GM06990 (cell line): ENCODE results near the gene SLC16A2.

Source experiments
- DNase-seq: peaks from one replicate; pipeline ENCODE4 v3.0.0-alpha.2; 2011; ENCODE audit not compliant: insufficient read length; ENCODE audit errors: extremely low read depth
- H3K27me3 ChIP-seq: replicated peaks from 2 replicates; pipeline ENCODE4 v1.6.0; 2011; ENCODE audit warnings: low read length; ENCODE audit not compliant: control insufficient read depth, insufficient read depth
- H3K36me3 ChIP-seq: 2 replicates; pipeline ENCODE4 v1.5.1; 2011; ENCODE audit warnings: low read length; ENCODE audit not compliant: control insufficient read depth, insufficient read depth
- H3K4me3 ChIP-seq: replicated peaks from 2 replicates; pipeline ENCODE4 v1.5.1; 2011; ENCODE audit warnings: low read depth, mild to moderate bottlenecking, control low read depth, low read length
- CTCF ChIP-seq: IDR thresholded peaks from 2 replicates; pipeline ENCODE4 v1.5.1; 2011; ENCODE audit warnings: low read length, control low read depth, mild to moderate bottlenecking, inconsistent platforms; ENCODE audit not compliant: insufficient read depth, poor library complexity, severe bottlenecking

SLC16A2 gene

GRCh38 chrX:74426615-74427014, 5.3 kb downstream of the SLC16A2 start:
- H3K36me3 ChIP-seq = no peaks in the 10 kb centered on the region
- H3K4me3 ChIP-seq = no peak overlapping the region
- no peak for DNase-seq
- H3K27me3 ChIP-seq = peaks cover 2% of the 10 kb centered on the region; the same call in 1 of the 2 replicates
- no peak for TF ChIP-seq CTCF

- Histone ChIP-seq H3K4me3 (no peak overlapping the region), H3K27me3 (no peaks in the 10 kb centered on the region; the same call in 1 of the 2 replicates), H3K36me3 (no peaks in the 10 kb centered on the region)
- no peak for DNase-seq
- no peak for TF ChIP-seq CTCF
These were observed 10.5 kb downstream of the SLC16A2 start for GRCh38 chrX:74431797-74432196.

- Histone ChIP-seq H3K4me3 (no peak overlapping the region), H3K36me3 (no peaks in the 10 kb centered on the region), H3K27me3 (no peaks in the 10 kb centered on the region; the same call in 1 of the 2 replicates)
- TF ChIP-seq CTCF = no peak
- DNase-seq = no peak
These were observed 13.0 kb downstream of the SLC16A2 start for GRCh38 chrX:74434336-74434735.

DNA sequence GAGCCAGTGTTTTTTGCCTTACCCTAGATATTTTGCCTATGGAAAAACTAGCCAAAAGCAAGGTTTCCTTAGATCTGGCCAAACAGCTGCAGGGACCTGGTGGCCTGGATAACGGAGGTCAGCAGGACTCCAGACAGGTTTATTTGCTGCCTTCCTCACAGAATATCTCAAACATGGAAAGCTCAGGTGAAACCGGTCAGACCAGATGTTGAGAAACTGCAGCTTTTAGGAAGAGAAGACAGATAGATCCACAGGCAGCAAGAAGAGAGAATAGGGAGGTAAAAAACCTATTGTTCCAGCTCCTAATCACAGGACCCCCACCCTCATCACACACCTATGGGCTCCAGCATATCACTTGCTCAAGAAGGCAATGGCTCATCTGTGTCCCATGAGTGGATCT, 16.2 kb downstream of the SLC16A2 start:
- TF ChIP-seq CTCF = no peak
- no peaks in the 10 kb centered on the region for H3K36me3 ChIP-seq
- H3K4me3 ChIP-seq = no peak overlapping the region
- DNase-seq = no peak
- H3K27me3 ChIP-seq = no peaks in the 10 kb centered on the region; the same call in 1 of the 2 replicates

DNA sequence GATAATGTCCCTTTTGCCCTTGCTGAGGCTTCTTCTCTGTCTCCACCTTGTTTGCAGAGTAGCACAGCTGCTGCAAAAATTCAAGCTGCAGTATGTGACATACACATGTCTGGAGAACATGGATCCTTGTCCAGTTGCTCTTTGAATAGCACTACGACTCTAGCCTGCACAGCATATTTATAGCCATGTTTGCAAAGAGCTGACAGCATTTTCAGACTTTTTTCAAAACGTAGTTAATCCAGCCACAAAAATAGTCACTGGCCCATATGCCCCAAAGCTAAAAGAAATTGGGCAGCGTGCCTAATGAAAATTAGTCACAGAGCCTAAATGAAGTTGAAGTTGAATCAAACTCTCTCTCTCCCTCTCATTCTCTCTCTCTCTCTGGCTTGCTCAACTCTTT, 17.5 kb downstream of the SLC16A2 start:
- Histone ChIP-seq H3K36me3 (no peaks in the 10 kb centered on the region), H3K4me3 (no peak overlapping the region), H3K27me3 (no peaks in the 10 kb centered on the region; the same call in 1 of the 2 replicates)
- TF ChIP-seq CTCF = no peak
- DNase-seq = no peak

GRCh38 chrX:74445099-74445498, 23.8 kb downstream of the SLC16A2 start:
- Histone ChIP-seq H3K4me3 (no peak overlapping the region), H3K36me3 (no peaks in the 10 kb centered on the region), H3K27me3 (no peaks in the 10 kb centered on the region)
- no peak for DNase-seq
- TF ChIP-seq CTCF = no peak
